Mesenchymal stem cell (in vitro differentiated cells and primary cell): ENCODE results near the gene KIF25.
A peak's percentile ranks its signal among the peaks of the same experiment; 100 is the strongest.

ENCODE experiments used
- DNase-seq: peaks from one replicate; pipeline ENCODE4 v3.0.0-alpha.2; 2013
- H2AFZ ChIP-seq: one replicate; pipeline ENCODE4 v1.6.1; 2013; ENCODE audit warnings: low read depth, mild to moderate bottlenecking, control low read depth, inconsistent platforms, low read length, moderate library complexity
- H2AK5ac ChIP-seq: 2 replicates; pipeline ENCODE4 v1.6.1; 2013; ENCODE audit warnings: low read length, moderate library complexity, mild to moderate bottlenecking, inconsistent platforms; ENCODE audit not compliant: severe bottlenecking
- H2BK120ac ChIP-seq: one replicate; pipeline ENCODE4 v1.6.1; 2013; ENCODE audit warnings: low read depth, mild to moderate bottlenecking, inconsistent platforms, low read length, moderate library complexity
- H2BK12ac ChIP-seq, 2 experiments: one replicate each; pipeline ENCODE4 v1.6.1; 2013; ENCODE audit warnings: inconsistent platforms in 2 of 2, low read length in 2 of 2, mild to moderate bottlenecking in 2 of 2, moderate library complexity in 2 of 2, control low read depth in 1 of 2
- H2BK15ac ChIP-seq: one replicate; pipeline ENCODE4 v1.6.1; 2013; ENCODE audit warnings: mild to moderate bottlenecking, low read depth, inconsistent platforms; ENCODE audit not compliant: poor library complexity, severe bottlenecking
- H2BK5ac ChIP-seq: 2 replicates; pipeline ENCODE4 v1.6.1; 2013; ENCODE audit warnings: low read depth, mild to moderate bottlenecking, low read length, control low read depth, inconsistent platforms; ENCODE audit not compliant: poor library complexity, severe bottlenecking
- H3K14ac ChIP-seq, 2 experiments: one replicate each; pipeline ENCODE4 v1.6.1; 2013; ENCODE audit warnings: inconsistent platforms in 2 of 2, low read length in 2 of 2, control low read depth in 1 of 2, mild to moderate bottlenecking in 1 of 2, moderate library complexity in 1 of 2
- H3K18ac ChIP-seq, 2 experiments: one replicate each; pipeline ENCODE4 v1.6.1; 2013; ENCODE audit warnings: inconsistent platforms in 2 of 2, low read length in 2 of 2, control low read depth in 1 of 2, low read depth in 1 of 2, mild to moderate bottlenecking in 1 of 2
- H3K23ac ChIP-seq, 2 experiments: one replicate each; pipeline ENCODE4 v1.6.1; 2013; ENCODE audit warnings: inconsistent platforms in 2 of 2, low read length in 2 of 2, mild to moderate bottlenecking in 2 of 2, moderate library complexity in 2 of 2, control low read depth in 1 of 2
- H3K27ac ChIP-seq: 2 replicates; pipeline ENCODE4 v1.5.1; 2013; ENCODE audit warnings: mild to moderate bottlenecking, moderate library complexity, low read length, control low read depth, inconsistent platforms; ENCODE audit not compliant: poor library complexity, severe bottlenecking
- H3K27me3 ChIP-seq, 2 experiments: 2 replicates each; pipeline versions ENCODE4 v1.6.1 to v1.7.0; 2013; ENCODE audit warnings: low read length in 2 of 2, mild to moderate bottlenecking in 2 of 2, moderate library complexity in 2 of 2, control low read depth in 1 of 2, inconsistent platforms in 1 of 2; ENCODE audit not compliant: control insufficient read depth in 1 of 2, insufficient read depth in 1 of 2
- H3K36me3 ChIP-seq, 2 experiments: 2 replicates each; pipeline versions ENCODE4 v1.6.1 to v1.7.0; 2013; ENCODE audit warnings: low read length in 2 of 2, control low read depth in 1 of 2, inconsistent platforms in 1 of 2, low read depth in 1 of 2, mild to moderate bottlenecking in 1 of 2; ENCODE audit not compliant: insufficient read depth in 2 of 2, control insufficient read depth in 1 of 2
- H3K4ac ChIP-seq, 2 experiments: one replicate each; pipeline ENCODE4 v1.6.1; 2013; ENCODE audit warnings: inconsistent platforms in 2 of 2, low read length in 2 of 2, mild to moderate bottlenecking in 2 of 2, moderate library complexity in 2 of 2, control low read depth in 1 of 2, low read depth in 1 of 2
- H3K4me1 ChIP-seq: 2 replicates; pipeline ENCODE4 v1.6.1; 2013; ENCODE audit warnings: low read depth, low read length, control low read depth; ENCODE audit not compliant: control insufficient read depth, insufficient read depth
- H3K4me2 ChIP-seq: 2 replicates; pipeline ENCODE4 v1.6.1; 2013; ENCODE audit warnings: low read length, mild to moderate bottlenecking, inconsistent platforms; ENCODE audit not compliant: poor library complexity, severe bottlenecking
- H3K4me3 ChIP-seq, 2 experiments: 2 replicates each; pipeline versions ENCODE4 v1.5.1 to v1.7.0; 2013; ENCODE audit warnings: low read length in 2 of 2, mild to moderate bottlenecking in 2 of 2, control low read depth in 1 of 2, low read depth in 1 of 2; ENCODE audit not compliant: insufficient read depth in 1 of 2
- H3K79me1 ChIP-seq: replicated peaks from 2 replicates; pipeline ENCODE4 v1.6.1; 2013; ENCODE audit warnings: mild to moderate bottlenecking, control low read depth, low read length, inconsistent platforms; ENCODE audit not compliant: poor library complexity, severe bottlenecking
- H3K9ac ChIP-seq: 2 replicates; pipeline ENCODE4 v1.7.0; 2013; ENCODE audit warnings: mild to moderate bottlenecking, low read length, moderate library complexity
- H3K9me3 ChIP-seq: 2 replicates; pipeline ENCODE4 v1.7.0; 2013; ENCODE audit warnings: mild to moderate bottlenecking, low read length; ENCODE audit not compliant: control insufficient read depth
- H4K8ac ChIP-seq: one replicate; pipeline ENCODE4 v1.6.1; 2013; ENCODE audit warnings: inconsistent platforms, mild to moderate bottlenecking, low read length, moderate library complexity
- H4K91ac ChIP-seq: one replicate; pipeline ENCODE4 v1.6.1; 2013; ENCODE audit warnings: mild to moderate bottlenecking, low read length, inconsistent platforms
- WGBS: methylation state at CpG from one replicate; pipeline ENCODE4 v1.1.7; 2013; ENCODE audit warnings: mixed read lengths; 5-methylcytosine and 5-hydroxymethylcytosine counted together

Gene KIF25

GRCh38 chr6:168022488-168023321 lies 25.2 kb downstream of the KIF25 start:
- Histone ChIP-seq H3K14ac (peak overlapping the region in 1 of 2 experiments; percentile 85), H3K4ac (peak overlapping the region; percentile 2 to 84), H3K36me3 (no peaks in the 10 kb centered on the region), H3K9me3 (peaks cover 2% of the 10 kb centered on the region), H3K4me3 (no peak overlapping the region), H3K23ac (peak overlapping the region in 1 of 2 experiments; percentile 61), H2BK15ac (peak overlapping the region; percentile 26), H2BK120ac (no peak overlapping the region), H2AK5ac (no peak overlapping the region), H2BK12ac (peak overlapping the region; percentile 4 to 91), H3K18ac (peak overlapping the region; percentile 7 to 77), H3K4me2 (no peak overlapping the region), H3K9ac (no peak overlapping the region), H3K27ac (no peak overlapping the region), H2AFZ (no peak overlapping the region), H4K91ac (peak overlapping the region; percentile 73), H3K4me1 (peaks cover 2% of the 10 kb centered on the region), H3K27me3 (peaks cover 0 to 11% of the 10 kb centered on the region in 2 experiments), H4K8ac (peak overlapping the region; percentile 66), H2BK5ac (no peak overlapping the region), H3K79me1 (no peaks in the 10 kb centered on the region)
- no peak for DNase-seq
- 95% methylated on average over 7 of the region's 7 CpGs for WGBS

- Histone ChIP-seq H2BK15ac (peak overlapping the region; percentile 57), H3K9me3 (no peaks in the 10 kb centered on the region)
Measured at GRCh38 chr6:168024951-168025510, 27.6 kb downstream of the KIF25 start.

GRCh38 chr6:168025831-168026710 lies 28.6 kb downstream of the KIF25 start:
- Histone ChIP-seq H3K4ac (peak overlapping the region in 1 of 2 experiments; percentile 16), H3K4me1 (peaks cover 2% of the 10 kb centered on the region), H3K9ac (no peak overlapping the region), H2BK120ac (no peak overlapping the region), H4K8ac (peak overlapping the region; percentile 51), H2AFZ (no peak overlapping the region), H3K23ac (no peak overlapping the region), H2BK12ac (peak overlapping the region; percentile 71 to 87), H3K27me3 (peaks cover 0 to 7% of the 10 kb centered on the region in 2 experiments), H3K4me2 (no peak overlapping the region), H3K18ac (peak overlapping the region in 1 of 2 experiments; percentile 28), H3K27ac (no peak overlapping the region), H3K14ac (no peak overlapping the region), H4K91ac (peak overlapping the region; percentile 74), H2AK5ac (no peak overlapping the region), H2BK15ac (no peak overlapping the region), H2BK5ac (no peak overlapping the region), H3K36me3 (no peaks in the 10 kb centered on the region), H3K4me3 (no peak overlapping the region), H3K79me1 (no peaks in the 10 kb centered on the region), H3K9me3 (no peaks in the 10 kb centered on the region)
- WGBS = 93% methylated on average over 19 of the region's 20 CpGs
- DNase-seq = no peak

More at GRCh38 chr6:168024951-168025510, 27.6 kb downstream of the KIF25 start:
- Histone ChIP-seq H3K36me3 (no peaks in the 10 kb centered on the region), H2AK5ac (peak overlapping the region; percentile 41), H3K9ac (no peak overlapping the region), H2BK120ac (no peak overlapping the region), H2BK5ac (no peak overlapping the region), H3K4ac (peak overlapping the region in 1 of 2 experiments; percentile 35), H3K18ac (peak overlapping the region; percentile 8 to 85), H3K79me1 (no peaks in the 10 kb centered on the region), H3K27ac (no peak overlapping the region), H3K27me3 (peaks cover 0 to 7% of the 10 kb centered on the region in 2 experiments), H3K4me3 (no peak overlapping the region), H3K23ac (no peak overlapping the region), H3K14ac (no peak overlapping the region), H2AFZ (no peak overlapping the region), H4K91ac (peak overlapping the region; percentile 55), H2BK12ac (peak overlapping the region; percentile 73 to 99), H3K4me1 (peaks cover 2% of the 10 kb centered on the region), H3K4me2 (no peak overlapping the region), H4K8ac (peak overlapping the region; percentile 45)
- DNase-seq = no peak
- 85% methylated on average over 16 of the region's 18 CpGs for WGBS
